Brain microvascular endothelial cell (primary cell): Measurements from ENCODE around the gene TMSB4X.

Experiments used
- DNase-seq: peaks from one replicate; pipeline ENCODE4 v3.0.0-alpha.2; 2020
- H3K27ac ChIP-seq: fragments of 250-450 bp; sonication (Bioruptor Pico); 2 replicates; pipeline ENCODE4 v1.5.1; 2020; ENCODE audit warnings: mild to moderate bottlenecking, moderate library complexity
- H3K27me3 ChIP-seq: fragments of 250-450 bp; sonication (Bioruptor Pico); replicated peaks from 2 replicates; pipeline ENCODE4 v1.5.1; 2020; ENCODE audit warnings: mild to moderate bottlenecking
- H3K36me3 ChIP-seq: fragments of 250-450 bp; sonication (Bioruptor Pico); replicated peaks from 2 replicates; pipeline ENCODE4 v1.5.1; 2020; ENCODE audit warnings: mild to moderate bottlenecking
- H3K4me3 ChIP-seq: 2 replicates; pipeline ENCODE4 v1.5.1; 2011; ENCODE audit warnings: low read depth, mild to moderate bottlenecking, control low read depth, low read length, moderate library complexity
- CTCF ChIP-seq: IDR thresholded peaks from 2 replicates; pipeline ENCODE4 v1.5.1; 2011; ENCODE audit warnings: low read depth, mild to moderate bottlenecking, moderate library complexity, low read length, control low read depth, inconsistent platforms; ENCODE audit errors: missing control alignments
- in situ Hi-C: cut with HindIII; loops from 2 replicates; pipeline ENCODE4 v1.10.0; 2017; ENCODE audit warnings: low sequenced_read_pairs, low pct_ligation_motif_present

The TMSB4X gene

GRCh38 chrX:12974796-12975669 is at the start of gene TMSB4X:
Gene TMSB4X, plus strand, starts transcription at chrX:12975110.
- Histone ChIP-seq H3K27ac (peak within 1 kb of the TSS; percentile 93), H3K4me3 (peak within 1 kb of the TSS; percentile 84), H3K27me3 (no peaks in the 10 kb centered on the region), H3K36me3 (peaks cover 23% of the 10 kb centered on the region)
- in situ Hi-C loops, result no loop called here
- DNase-seq, result peak; percentile 68
- TF ChIP-seq CTCF, result no peak

- Histone ChIP-seq H3K4me3 (no peak overlapping the region), H3K27me3 (no peaks in the 10 kb centered on the region), H3K27ac (no peak overlapping the region), H3K36me3 (no peaks in the 10 kb centered on the region)
- no peak for DNase-seq
- TF ChIP-seq CTCF, result no peak
- in situ Hi-C loops, result no loop called here
Measured at GRCh38 chrX:12929701-12930100, 45.2 kb upstream of the TMSB4X start.

GRCh38 chrX:12930150-12930549 is 44.8 kb upstream of the TMSB4X start:
- no peak for TF ChIP-seq CTCF
- no peak for DNase-seq
- no peak overlapping the region for H3K27ac ChIP-seq
- no peaks in the 10 kb centered on the region for H3K36me3 ChIP-seq
- no peaks in the 10 kb centered on the region for H3K27me3 ChIP-seq
- in situ Hi-C loops, result no loop called here
- no peak overlapping the region for H3K4me3 ChIP-seq

- DNase-seq, result no peak
- Histone ChIP-seq H3K27me3 (no peaks in the 10 kb centered on the region), H3K36me3 (no peaks in the 10 kb centered on the region), H3K27ac (no peak overlapping the region), H3K4me3 (no peak overlapping the region)
- no peak for TF ChIP-seq CTCF
- in situ Hi-C loops, result no loop called here
Measured at GRCh38 chrX:12932244-12932643, 42.7 kb upstream of the TMSB4X start.

GRCh38 chrX:12934850-12935249 is 40.1 kb upstream of the TMSB4X start:
- no peak overlapping the region for H3K4me3 ChIP-seq
- TF ChIP-seq CTCF, result no peak
- no peaks in the 10 kb centered on the region for H3K27me3 ChIP-seq
- H3K27ac ChIP-seq, result no peak overlapping the region
- in situ Hi-C loops, result no loop called here
- DNase-seq, result no peak
- H3K36me3 ChIP-seq, result no peaks in the 10 kb centered on the region
